GM19324 (cell line): ENCODE data around the gene FZD1.

Experiments
- ATAC-seq: cut with Tn5 transposase; IDR thresholded peaks from one replicate; pipeline ENCODE4 v1.9.1; 2021; ENCODE audit warnings: mild to moderate bottlenecking, moderate library complexity; ENCODE audit not compliant: unreplicated experiment, low FRiP score

Gene FZD1

GRCh38 chr7:91264924-91265681 lies 870 bp downstream of the FZD1 start:
- peak; percentile 26 for ATAC-seq

DNA sequence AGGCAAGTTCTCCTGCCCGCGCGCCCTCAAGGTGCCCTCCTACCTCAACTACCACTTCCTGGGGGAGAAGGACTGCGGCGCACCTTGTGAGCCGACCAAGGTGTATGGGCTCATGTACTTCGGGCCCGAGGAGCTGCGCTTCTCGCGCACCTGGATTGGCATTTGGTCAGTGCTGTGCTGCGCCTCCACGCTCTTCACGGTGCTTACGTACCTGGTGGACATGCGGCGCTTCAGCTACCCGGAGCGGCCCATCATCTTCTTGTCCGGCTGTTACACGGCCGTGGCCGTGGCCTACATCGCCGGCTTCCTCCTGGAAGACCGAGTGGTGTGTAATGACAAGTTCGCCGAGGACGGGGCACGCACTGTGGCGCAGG lies 1.4 kb downstream of the FZD1 start:
- no peak for ATAC-seq

- no peak for ATAC-seq
Observed at GRCh38 chr7:91266067-91266688, 1.9 kb downstream of the FZD1 start.

DNA sequence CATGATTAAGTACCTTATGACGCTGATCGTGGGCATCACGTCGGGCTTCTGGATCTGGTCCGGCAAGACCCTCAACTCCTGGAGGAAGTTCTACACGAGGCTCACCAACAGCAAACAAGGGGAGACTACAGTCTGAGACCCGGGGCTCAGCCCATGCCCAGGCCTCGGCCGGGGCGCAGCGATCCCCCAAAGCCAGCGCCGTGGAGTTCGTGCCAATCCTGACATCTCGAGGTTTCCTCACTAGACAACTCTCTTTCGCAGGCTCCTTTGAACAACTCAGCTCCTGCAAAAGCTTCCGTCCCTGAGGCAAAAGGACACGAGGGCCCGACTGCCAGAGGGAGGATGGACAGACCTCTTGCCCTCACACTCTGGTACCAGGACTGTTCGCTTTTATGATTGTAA lies 2.5 kb downstream of the FZD1 start:
- ATAC-seq, result no peak

- ATAC-seq, result no peak
Observed at GRCh38 chr7:91267171-91267955, 3.1 kb downstream of the FZD1 start.

GRCh38 chr7:91270372-91270771 lies 6.1 kb downstream of the FZD1 start:
- no peak for ATAC-seq

DNA sequence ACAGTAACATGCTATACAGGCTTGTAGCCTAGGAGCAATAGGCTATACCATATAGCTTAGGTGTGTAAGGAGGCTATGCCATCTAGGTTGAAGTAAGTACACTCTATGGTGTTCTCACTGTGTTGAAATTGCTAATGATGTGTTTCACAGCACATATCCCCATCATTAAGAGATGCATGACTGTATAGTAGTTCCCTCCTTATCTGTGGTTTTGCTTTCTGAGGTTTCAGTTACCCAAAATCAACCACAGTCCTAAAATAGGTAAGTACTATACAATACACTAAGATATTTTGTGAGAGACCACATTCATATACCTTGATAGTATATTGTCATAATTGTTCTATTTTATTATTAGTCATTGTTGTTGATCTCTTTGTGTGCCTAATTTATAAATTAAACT lies 12.7 kb downstream of the FZD1 start:
- ATAC-seq, result peak; percentile 60

DNA sequence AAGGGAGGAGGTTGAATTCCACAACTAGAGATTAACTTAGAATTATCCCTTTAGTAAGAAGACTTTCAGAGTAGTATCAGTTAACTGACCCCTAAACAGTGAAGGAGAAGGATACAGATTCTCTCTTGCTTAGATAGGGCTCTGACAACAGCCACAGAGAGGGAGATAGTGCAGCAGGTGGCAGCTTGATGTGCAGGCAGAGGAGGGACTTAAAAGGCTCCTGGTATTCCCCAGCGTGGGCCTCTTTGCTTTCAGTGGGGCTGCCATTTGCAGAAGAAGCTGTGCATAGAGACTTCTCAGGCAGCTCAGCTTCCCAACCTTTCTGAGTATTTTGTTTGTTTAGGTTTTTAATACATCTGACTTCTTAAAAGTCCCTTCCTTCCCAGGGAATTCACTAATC lies 16.0 kb downstream of the FZD1 start:
- ATAC-seq, result no peak

GRCh38 chr7:91280604-91281003 lies 16.4 kb downstream of the FZD1 start:
- ATAC-seq, result no peak

DNA sequence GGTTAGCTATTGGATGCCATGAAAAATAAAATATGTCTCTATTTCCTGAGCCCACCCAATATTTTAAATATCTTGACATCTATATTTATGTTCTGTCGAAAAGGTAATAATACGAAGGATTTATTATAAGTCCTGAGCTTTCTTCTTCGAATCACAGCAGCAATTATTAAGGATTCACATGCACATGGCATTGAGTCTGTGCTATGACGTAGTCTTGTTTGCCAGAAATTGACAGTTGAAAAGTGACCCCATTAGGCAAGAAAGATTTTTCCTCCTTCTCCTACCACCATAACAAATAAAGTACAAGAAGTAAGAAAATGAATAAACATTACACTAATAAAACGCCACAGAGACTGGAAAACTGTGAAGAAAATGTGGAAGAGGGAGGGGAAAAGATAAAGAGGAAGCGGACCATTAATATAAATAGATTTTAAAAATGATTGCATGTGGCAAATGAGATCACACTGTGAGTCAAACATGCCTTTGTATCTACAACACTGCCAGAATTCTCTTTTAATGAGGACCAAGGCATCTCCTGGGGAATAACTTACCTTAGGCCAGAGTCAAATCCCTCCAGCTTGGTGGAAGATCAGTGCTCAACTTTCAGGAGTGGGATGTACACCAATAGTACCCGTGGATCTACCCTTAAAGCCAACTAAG lies 21.6 kb downstream of the FZD1 start:
- ATAC-seq, result no peak

GRCh38 chr7:91286432-91286831 lies 22.2 kb downstream of the FZD1 start:
- ATAC-seq, result no peak

DNA sequence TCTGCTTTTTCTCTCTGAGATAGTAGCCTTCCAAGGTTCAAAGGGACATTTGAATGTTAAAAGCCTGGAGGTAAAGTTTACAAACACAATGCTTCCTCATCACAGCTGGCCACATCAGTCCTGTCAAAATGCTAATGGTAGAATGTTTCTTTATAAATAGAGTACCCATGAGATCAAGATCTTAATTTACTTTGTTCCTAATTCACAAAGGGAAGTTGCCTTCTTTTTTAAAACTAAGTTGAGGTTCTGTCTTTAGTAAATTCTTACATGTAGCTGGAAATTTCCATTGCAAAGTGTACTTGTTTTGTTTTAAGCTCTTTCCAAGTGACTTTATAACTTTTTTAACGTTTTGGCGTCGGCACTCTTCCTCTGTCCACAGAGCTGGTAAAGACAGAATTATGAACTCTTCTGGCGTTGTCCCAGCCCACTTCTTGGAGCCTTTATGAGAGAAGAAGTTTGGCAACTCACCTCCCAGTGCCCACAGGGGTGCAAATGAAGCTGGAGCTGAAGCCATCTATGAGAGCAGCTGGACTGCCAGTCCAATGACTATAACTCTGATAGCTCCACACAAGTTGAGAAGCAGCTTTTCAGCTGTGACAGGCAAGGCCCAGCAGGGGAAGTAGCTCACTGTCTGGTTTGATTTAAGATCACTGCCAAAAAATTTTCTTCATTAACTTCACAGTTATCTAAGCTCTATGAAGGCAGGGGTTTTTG lies 23.3 kb downstream of the FZD1 start:
- ATAC-seq, result no peak

GRCh38 chr7:91288208-91288824 lies 24.1 kb downstream of the FZD1 start:
- peak; percentile 68 for ATAC-seq

DNA sequence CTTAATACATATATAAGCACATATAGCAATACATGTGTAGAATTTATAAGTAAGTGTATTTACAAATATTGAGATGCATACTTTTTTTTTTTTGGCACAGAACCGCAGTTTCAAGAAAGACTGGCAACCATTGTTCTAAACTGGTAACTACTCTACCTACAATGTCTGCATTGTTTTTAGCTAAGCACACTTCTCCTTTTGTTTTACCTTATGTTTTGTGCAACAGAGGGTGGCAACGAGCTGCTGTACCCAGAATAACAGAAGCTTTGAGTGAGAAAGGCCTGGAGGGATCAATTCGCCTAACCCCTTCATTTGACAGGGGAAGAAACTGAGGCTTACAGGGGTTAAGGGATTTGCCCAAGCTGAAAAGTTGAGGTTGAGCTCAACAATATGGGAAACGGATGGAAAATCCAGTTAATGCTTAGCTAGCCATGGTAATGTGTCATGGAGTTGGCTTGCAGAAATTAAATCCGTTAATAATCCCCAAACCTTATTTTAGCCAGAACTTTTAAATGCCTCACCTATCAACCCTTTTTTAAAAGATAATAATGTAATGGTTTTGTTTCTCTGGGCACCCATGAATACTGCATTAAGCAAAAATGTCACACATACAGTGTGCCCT lies 25.5 kb downstream of the FZD1 start:
- ATAC-seq, result no peak

GRCh38 chr7:91291302-91291701 lies 27.1 kb downstream of the FZD1 start:
- ATAC-seq, result no peak

DNA sequence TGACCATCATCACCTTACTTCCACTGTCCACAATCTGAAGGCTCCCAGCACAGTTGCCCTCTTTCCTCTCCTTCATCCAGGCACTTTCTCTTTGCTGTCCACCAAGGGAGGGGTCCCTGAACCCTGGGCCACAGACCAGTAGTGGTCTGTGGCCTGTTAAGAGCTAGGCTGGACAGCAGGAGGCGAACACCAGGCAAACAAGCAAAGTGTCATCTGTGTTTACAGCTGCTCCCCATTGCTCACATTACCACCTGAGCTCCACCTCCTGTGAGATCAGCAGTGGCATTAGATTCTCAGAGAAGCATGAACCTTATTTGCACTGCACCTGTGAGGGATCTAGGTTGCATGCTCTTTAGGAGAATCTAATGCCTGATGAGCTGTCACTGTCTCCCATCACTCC lies 27.7 kb downstream of the FZD1 start:
- no peak for ATAC-seq

GRCh38 chr7:91292506-91292905 lies 28.3 kb downstream of the FZD1 start:
- no peak for ATAC-seq

DNA sequence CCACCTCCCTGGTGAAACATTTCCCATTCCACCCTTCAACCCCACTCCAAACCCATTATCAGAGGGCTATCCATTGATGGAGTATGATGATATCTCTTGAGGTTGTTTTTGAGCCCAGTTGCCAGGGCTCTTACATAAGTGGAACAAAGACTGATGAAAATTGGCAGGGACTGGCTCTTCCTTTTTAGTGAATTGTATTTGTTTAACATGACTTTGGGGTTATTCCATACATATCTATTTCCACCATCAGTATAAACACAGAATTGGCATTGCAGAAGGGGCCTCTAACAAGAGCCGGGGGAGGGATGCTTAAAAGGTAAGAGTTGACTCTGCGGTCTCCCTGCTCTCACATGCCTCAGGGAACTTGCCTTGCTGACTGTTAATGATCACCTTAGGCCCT lies 28.9 kb downstream of the FZD1 start:
- ATAC-seq, result no peak

DNA sequence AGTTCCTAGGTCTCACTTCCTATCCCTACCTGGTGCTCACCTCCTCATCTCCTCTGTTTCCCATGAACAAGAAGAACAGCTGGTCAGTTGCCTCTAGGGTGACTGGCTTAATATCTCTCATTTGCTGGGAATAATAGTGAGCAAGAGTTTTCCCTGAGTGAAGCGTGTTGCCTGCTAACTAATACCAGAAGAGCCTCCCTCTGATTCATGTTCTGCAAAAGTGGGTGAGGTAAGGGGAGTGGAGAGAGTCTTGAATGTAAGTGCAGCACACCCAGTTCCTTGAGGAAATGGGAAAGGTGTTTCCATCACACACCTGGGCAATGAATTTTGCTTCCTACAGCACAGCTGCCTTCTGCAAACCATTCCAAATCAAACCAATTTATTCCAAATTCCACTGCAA lies 29.6 kb downstream of the FZD1 start:
- no peak for ATAC-seq
